Activated T-helper 1 cell treated with Interleukin-2 at 50 U/mL for 16 hours (primary cell): ENCODE data around the gene NME4.
A peak's percentile ranks its signal among the peaks of the same experiment; 100 is the strongest.
"Not testable (repeated sequence)": the region's sequence is repeated elsewhere in the genome, so short reads cannot be mapped to it uniquely, and the experiment has no call there.

ENCODE experiments used
- DNase-seq: peaks from one replicate; pipeline ENCODE4 v3.0.0-alpha.2; 2020; ENCODE audit warnings: low read depth

The NME4 gene

DNA sequence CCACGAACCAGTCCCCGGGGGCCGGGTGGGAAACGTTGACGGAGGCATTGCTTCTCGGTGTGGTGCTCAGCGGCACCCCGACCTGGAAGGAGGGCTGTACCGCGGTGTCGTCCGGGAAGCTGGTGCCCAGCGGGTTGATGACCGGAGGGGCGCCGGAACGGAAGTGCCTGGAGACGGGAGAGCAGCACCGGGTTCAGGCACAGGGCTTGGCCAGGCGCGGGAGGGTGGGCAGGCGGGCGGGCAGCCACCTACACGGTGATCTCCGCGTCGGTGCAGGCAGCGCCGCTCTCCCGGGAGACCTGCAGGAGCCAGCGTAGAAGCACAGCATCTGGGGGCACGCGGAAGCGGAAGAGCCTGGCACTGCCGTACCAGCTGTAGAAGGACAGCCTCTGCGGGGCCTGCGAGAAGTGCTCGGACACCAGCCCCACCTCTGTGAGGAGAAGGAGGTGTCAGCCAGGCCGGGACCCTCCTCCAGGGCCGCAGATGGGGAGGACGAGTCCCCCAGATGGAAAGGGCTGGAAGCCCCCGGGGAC, 19.5 kb upstream of the NME4 start:
- DNase-seq, result no peak

DNA sequence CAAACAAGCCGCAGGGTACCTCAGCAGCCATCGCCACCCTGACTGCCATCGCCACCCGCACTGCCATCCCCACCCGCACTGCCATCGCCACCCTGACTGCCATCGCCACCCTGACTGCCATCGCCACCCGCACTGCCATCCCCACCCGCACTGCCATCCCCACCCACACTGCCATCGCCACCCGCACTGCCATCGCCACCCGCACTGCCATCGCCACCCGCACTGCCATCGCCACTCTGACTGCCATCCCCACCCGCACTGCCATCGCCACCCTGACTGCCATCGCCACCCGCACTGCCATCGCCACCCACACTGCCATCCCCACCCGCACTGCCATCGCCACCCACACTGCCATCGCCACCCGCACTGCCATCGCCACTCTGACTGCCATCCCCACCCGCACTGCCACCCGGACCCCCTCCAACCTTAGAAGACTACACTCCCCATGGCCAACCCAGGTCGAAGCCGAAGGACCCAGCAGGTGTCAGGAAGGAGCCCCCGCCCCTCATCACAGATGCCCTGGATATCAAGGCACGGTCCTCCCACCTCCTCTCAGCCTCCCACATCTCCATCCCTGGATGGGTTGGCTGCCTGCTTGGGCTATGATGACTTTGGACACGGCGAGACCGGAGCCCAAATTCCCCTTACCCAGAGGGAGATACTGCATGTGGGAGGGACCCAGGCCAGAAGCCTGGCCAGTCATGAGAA, 18.7 kb upstream of the NME4 start:
- DNase-seq, result not testable (repeated sequence)

DNA sequence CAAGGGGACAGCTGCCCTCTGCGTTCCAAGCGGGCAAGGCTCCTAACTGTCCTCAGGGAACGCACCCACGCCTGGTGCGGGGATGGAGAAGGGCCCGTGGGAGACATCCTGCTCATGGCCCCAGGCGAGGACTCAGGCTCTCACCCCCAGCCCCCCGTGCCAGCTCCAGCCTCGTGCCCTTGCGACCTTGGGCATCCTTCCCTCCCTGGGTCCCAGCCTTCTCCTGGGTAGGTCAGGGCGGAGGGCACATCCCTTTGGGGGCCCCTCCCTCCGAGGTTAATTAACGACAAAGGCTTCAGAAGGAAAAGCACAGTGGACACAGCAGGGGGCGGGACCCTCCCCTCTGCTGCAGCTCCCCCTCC, 18.2 kb upstream of the NME4 start:
- no peak for DNase-seq

DNA sequence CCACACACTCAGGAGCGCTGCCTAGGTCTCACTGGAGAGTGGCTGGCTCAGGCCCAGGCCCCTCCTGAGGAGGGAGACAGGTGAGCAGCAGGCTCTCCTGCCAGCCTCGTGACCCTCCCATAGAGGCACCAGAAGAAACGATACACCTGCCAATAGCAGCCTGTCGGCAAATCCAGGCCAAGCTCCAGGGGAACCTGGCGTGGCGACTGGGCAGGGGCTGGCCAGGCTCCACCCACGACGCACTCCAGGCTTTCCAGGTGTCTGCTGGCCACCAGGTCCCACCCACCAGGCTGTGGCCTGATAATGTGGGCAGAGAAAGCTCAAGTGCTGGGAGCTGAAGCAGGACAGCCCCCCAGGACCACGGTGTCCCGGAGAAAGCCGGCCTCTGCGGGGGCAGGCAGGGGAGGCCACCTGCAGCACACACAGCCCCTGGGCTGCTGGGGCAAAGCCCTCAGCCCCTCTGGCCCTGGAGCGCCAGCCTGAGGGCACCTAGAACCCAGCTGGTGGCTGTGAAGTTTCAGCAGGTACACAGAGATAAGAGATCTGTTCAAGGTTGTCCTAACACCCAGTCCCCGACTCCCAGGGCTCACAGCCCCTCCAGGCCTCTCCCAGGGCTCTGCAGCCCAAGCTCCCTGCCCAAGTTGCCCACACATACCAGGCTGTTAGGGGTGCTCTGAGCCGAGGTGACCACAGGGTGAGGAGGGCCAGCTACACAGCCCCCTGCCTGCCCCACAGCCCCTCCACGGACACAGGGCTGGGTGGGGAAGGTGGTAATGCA, 17.6 kb upstream of the NME4 start:
- no peak for DNase-seq

DNA sequence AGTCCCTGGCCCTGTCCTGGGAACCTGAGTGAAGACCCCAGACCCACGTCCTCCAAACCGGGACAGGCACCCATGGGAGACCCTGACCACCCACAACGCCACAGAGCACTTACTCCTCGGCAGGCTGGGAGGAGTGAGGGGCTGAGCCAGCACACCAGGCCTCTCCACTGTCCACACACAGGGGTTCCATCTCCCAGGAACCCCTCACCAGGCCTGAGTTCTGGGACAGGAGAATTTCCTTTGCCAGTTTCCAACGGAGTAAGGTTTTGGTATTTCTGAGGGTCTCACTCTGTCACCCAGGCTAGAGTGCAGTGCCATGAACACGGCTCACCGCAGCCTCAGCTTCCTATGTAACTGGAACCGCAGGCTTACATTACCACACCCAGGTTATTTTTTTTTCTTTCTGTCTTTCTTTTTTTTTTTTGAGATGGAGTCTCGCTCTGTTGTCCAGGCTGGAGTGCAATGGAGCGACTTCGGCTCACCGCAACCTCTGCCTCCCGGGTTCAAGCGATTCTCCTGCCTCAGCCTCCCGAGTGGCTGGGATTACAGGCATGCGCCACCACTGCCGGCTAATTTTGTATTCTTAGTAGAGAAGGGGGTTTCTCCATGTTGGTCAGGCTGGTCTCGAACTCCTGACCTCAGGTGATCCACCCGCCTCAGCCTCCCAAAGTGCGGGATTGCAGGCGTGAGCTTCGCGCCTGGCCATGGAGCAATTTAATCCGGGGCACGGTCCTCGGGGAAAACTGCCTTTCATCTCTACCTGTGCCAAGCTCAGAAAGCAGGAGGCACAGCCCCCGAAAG, 16.8 kb upstream of the NME4 start:
- DNase-seq, result no peak

DNA sequence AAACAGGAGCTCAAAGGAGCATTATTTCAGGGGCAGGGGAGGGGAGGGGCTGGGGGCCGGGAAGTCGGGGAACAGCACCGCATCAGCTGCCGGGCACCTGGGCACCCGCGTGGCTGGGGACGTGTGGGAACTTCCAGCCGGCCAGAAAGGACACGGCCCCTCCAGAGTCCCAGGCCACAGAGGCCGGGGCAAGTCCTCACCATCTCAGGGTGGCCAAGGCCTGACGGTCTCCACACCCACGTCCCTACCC, 16.3 kb upstream of the NME4 start:
- DNase-seq, result no peak

DNA sequence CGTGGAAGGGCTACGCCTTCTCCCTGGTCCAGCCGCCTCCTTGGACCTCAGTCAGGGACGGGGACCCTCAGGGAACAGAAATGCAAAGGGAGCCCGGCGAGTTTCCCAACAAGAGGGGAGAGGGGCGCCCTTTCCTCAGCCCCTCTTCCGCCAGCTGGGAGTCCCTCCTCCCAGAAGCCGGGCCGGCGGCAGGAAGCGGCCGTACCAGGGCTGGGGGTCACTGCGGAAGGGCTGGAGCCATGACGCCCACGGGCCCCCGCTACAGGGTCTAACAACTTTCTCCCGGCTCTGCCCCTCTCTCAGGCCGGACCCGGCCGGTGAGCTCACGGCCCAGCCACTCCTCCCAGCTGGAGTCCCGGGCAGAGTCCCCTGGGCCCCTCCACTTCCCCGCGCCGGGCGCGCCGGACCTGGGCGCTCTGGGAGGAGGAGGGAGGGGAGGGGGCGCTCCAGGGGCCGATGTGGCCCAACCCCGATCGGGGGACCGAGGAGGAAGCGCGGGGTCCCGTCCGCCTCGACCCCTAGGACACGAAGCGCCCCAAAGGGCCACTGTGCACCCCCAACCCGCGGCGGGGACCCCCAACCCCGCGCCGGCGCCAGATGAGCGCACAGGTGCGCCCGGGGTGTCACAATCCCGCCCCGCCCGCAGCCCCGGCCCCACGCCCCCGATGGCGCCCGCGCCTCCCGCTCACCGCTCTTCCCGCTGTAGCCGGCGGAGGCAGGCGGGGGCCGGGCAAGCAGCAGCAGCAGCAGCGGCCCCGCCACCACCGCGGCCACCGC, 15.8 kb upstream of the NME4 start:
- DNase-seq, result no peak

DNA sequence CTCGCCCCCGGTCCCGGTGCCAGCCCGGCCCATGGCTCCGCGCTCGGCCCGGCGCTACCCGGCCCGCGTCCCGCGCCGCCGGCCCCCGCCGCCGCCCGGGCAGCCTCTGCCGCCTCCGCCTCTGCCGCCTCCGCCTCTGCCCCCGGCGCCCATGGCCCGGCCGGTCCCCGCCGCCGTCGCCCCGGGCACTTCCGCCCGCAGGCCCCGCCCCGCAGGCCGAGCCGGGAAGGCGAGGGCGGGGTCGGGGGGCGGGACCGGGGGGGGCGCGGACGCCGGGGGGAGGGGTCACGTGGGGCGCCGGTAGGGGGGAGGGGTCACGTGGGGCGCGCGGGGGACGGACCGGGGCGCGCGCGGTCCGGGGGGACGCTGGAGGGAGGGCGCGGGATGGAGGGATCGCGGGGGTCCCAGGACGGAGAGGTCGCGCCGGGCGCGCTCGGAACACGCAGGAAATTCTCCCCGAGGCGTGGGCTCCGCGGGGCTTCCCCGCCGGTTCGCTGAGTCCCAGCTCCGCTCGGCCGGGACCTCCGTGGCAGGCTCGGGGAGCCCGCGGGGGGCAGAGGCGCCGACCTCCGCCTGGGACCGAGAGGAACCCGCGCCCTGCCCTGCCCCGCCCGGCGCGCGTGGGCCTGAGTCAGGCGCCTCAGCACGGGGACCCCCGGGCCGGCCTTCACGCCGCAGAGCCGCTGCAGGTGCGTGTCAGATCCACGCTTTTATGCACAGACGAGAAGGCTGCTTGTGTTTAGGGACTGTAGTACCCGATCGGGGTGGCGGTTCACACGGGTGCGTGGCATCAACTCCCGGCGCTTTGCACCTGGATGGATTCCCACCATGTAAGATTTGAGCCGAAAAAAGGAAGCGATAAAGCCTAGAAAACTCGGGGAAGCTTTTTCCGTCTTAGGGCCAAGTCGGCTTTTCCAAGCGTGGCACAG, 14.9 kb upstream of the NME4 start, which contains the start of gene PGAP6:
TSS of gene PGAP6 (minus strand) at position 190 of the 929 bp plus-strand sequence. CDS start at position 33, 157 bp downstream.
- DNase-seq, result peak; percentile 58

DNA sequence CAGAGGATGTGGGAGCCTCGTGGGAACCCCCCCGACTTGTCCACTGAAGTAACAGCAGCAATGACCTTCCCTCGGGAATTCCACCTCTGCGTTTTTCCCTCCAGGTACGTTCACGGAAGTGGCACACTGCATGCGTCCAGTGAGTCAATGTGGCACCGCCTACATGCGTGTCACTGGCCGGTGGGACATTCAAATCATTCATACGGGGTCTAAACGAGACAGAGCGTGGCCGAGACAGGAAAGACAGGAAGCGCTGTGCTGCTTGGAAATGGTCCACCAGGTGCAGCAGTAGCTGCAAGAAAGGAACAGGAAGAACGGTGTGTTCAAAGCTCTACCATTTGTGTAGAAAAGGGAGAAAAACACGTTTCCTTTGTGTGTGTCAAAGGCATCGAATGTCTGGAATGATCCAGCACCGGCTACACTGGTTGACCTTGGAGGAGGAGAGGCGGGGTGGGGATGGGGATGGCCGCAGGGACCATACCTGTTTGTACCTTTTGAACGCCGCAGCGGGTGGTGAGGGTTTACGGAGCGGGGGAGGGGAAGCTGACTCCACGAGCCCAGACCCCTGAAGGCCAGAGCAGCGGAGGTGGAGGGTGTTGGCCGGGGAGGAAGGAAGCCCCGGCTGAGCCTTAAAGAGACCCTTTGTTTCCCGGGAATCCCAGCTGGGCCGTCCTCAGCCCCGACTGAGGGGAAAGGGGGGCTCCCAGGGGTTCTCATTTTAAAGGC, 13.5 kb upstream of the NME4 start:
- no peak for DNase-seq

DNA sequence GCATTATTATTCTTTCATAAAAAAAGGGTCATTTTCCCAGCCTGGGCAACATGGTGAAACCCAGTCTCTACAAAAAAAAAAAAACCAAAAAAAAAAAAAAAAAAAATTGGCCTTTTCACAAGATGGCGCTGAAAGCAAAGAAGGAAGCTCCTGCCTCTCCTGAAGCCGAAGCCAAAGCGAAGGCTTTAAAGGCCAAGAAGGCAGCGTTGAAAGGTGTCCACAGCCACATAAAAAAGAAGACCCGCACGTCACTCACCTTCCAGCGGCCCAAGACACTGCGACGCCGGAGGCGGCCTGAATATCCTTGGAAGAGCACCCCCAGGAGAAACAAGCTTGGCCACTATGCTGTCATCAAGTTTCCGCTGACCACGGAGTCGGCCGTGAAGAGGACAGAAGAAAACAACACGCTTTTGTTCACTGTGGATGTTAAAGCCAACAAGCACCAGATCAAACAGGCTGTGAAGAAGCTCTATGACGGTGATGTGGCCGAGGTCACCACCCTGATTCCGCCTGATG, 10.3 kb upstream of the NME4 start:
- no peak for DNase-seq

DNA sequence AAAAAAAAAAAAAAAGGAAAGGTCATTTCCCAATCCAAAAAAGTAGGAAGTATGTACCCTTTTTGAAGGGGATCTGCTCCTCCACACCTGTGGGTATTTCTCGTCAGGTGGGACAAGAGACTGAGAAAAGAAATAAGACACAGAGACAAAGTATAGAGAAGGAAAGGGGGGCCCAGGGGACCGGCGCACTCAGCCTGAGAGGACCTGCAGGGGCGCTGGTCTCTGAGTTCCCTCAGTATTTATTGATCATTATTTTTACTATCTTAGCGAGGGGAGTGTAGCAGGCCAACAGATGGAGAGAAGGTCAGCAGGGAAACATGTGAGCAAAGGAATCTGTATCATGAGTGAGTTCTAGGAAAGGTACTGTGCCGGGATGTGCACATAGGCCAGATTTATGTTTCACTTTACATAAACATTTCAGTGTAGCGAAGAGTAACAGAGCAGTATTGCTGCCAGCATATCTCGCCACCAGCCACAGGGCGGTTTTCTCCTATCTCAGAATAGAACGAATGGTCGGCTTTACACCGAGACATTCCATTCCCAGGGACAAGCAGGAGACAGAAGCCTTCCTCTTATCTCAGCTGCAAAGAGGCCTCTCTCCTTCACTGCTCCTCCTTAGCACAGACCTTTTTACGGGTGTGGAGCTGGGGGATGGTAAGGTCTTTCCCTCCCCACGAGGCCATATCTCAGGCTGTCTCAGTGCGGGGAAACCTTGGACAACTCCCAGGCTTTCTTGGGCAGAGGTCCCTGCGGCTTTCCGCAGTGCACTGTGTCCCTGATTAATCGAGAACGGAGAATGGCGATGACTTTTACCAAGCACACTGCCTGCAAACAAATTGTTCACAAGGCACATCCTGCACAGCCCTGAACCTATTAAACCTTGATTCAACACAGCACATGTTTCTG, 9.0 kb upstream of the NME4 start:
- not testable (repeated sequence) for DNase-seq

DNA sequence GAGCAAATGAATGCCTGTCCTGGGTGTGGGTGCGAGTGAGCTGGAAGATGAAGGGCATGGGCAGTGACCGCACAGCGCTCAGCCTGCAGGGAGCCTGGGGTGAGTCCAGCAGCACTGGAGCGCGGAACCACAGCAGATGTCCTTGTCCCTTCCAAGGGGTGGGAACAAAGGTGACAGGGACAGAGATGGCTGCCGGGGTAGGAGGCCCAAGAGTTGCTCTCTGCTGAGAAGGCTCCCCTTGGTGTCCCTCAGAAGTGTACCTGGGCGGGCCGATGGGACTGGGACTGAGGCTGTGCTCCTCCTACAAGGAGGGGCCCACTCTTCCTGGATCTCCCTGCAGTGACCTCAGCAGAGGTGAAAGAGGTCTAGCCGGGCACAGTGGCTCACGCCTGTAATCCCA, 7.6 kb upstream of the NME4 start:
- no peak for DNase-seq

DNA sequence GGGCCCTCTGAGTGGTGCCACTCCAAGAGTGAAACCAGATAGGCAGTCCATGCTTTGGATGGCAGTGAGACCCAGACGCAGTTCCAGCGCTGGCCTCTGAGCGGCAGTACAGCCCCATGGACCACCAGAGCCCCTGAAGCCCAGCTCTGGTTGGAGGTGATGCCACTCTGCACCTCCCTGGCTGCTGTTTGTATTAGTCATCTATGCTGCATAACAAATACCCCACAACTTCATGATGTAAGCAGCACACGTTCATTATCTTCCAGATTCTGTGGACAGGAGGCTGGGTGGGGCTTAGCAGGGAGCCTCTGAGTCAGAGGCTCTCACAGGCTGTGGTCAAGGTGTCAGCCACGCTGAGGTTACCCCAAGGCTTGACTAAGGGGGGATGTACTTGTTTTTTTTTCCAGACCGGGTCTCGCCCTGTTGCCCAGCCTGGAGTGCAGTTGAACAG, 5.1 kb upstream of the NME4 start:
- peak; percentile 61 for DNase-seq

DNA sequence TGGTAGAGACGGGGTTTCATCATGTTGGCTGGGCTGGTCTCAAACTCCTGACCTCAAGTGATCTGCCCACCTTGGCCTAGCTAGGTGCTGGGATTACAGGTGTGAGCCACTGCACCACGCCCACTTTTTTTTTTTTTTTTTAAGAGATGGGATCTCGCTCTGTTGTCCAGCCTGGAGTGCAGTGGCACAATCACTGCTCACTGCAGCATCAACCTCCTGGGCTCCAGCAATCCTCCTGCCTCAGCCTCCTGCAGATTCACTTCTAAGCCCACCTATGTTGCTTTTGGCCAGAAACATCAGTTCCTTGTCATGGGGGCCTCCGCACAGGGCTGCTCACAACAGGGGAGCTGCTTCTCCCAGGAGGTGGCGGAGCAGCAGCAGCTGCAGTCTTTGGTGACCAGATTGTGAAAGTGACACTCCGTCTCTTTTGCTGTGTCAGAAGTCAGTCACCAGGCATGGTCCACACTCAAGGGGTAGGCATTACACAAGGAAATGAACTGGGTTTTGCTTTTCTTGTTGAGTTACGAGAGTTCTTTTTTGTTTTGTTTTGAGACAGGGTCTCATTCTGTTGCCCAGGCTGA, 4.5 kb upstream of the NME4 start:
- DNase-seq, result no peak

DNA sequence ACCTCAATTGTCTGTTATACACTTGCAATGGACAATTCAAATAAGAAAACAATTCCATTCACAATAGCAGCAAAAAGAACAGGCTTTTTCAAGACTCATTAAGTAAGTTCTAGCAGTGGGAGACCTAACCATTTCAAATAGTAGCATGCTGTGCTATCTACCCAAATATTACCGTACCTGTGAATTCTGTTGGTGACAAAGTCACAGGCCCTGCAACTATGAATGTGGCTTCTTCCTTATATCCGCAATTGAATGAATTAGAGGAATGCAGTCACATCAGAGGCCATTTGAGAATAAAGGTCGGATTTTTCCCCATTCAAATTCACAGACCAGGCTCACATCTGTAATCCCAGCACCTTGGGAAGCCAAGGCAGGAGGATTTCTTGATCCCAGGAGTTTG, 800 bp upstream of the NME4 start:
- no peak for DNase-seq

DNA sequence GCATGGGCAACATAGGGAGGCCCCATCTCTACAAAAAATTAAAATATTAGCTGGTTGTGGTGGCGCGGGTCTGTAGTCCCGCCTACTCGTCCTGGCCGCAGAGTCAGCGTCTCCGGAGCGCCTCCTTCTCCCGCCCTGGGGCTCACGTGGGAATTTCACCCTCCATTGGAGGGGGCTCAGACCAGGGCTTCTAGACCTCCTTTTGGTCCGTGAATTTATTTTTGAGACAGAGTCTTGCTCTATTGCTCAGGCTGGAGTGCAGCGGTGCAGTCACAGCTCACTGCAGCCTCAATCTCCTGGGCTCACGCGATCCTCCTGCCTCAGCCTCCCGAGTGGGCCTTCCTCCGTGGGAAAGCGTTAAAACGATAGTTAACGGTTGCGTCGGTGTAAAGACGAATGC, 394 bp upstream of the NME4 start:
- no peak for DNase-seq

DNA sequence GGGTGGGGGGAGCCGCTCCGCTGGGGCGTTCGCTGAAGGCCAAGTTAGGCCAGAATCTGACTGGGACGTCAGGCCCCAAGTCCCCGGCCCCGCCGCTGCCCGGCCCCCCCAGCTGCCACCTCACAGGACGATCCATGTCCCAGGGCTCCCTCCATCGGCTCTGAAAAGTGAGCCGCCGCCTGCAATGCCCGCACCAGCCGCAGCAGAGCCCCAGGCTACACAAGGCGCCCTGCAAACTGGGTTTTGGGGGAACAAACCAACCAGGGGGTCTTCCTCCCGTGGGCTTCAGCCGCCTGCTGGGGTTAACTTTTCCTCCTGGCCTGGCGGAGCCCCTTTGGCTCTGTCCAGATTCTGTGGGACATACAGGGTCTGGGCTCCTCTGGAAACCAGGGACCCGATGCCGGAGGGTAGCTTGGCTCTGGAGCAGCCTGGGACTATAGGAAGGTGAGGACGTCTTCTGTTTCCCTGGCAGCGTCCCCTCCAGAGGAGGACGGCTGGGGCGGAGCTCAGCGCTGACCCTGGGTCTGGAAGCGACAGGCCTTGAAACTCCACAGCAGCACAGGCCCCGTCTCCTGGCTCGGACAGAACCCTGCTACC, 835 bp downstream of the NME4 start:
- no peak for DNase-seq
